Fibroblast of lung (primary cell): ENCODE results near the gene SPC25.

ENCODE experiments used
- EZH2 ChIP-seq: IDR thresholded peaks from 2 replicates; pipeline ENCODE4 v1.5.1; 2012; ENCODE audit warnings: low read length, control low read depth, mild to moderate bottlenecking; ENCODE audit errors: missing control alignments
- TF ChIP-seq, protein P1 (sequence below), 2 donors: IDR thresholded peaks in 1 of 2; conservative IDR thresholded peaks in 1 of 2; 1 replicate in 1 of 2; 2 replicates in 1 of 2; pipeline ENCODE4 v1.5.1; 2011 to 2012; ENCODE audit warnings: low read length in 2 of 2, control low read depth in 1 of 2, inconsistent platforms in 1 of 2, low read depth in 1 of 2, mild to moderate bottlenecking in 1 of 2

DNA sequence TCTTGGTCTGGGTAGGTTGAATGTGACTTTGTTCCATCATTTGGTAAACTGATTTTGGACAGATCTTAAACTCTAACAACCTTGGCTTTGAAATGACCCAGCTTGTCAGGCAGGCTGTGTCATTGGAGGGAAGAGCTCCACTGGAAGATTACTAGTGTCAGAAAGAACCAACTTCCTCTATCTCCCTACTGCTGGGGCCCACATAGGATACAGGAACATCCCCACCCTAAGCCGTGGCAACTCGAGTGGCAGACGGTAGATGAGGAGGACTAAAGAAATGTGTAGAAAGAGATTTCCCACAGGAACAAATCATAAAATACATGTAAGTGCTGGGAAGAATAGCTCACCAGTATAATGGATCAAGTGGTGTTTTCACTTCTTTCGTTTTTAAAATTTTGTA, 6.6 kb upstream of the SPC25 start:
- TF ChIP-seq, protein P1, sequence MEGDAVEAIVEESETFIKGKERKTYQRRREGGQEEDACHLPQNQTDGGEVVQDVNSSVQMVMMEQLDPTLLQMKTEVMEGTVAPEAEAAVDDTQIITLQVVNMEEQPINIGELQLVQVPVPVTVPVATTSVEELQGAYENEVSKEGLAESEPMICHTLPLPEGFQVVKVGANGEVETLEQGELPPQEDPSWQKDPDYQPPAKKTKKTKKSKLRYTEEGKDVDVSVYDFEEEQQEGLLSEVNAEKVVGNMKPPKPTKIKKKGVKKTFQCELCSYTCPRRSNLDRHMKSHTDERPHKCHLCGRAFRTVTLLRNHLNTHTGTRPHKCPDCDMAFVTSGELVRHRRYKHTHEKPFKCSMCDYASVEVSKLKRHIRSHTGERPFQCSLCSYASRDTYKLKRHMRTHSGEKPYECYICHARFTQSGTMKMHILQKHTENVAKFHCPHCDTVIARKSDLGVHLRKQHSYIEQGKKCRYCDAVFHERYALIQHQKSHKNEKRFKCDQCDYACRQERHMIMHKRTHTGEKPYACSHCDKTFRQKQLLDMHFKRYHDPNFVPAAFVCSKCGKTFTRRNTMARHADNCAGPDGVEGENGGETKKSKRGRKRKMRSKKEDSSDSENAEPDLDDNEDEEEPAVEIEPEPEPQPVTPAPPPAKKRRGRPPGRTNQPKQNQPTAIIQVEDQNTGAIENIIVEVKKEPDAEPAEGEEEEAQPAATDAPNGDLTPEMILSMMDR (conservative IDR thresholded peaks at IDR 0.05 in 1 of 2, IDR thresholded peaks at IDR 0.05 in 1 of 2; ENCODE audit: low read depth in 1 of 2, low read length in 2 of 2), result no peak
- no peak for TF ChIP-seq EZH2
